H1 (cell line): Measurements from ENCODE around the gene RSKR. TPM values are rescaled to one million over a fixed set of nuclear protein-coding genes. Genes with fewer than 3 reads are reported as not detected.

ENCODE experiments used
- CTCF ChIA-PET: fragments of 300-600 bp; sonication (Branson Sonifier 250); formaldehyde crosslinking; loops from one replicate; lab custom pipeline; 2021; ENCODE audit not compliant: partially characterized antibody; lab: Charles Lee
- POLR2A ChIA-PET: fragments of 300-600 bp; sonication (Branson Sonifier 250); formaldehyde crosslinking; loops from one replicate; lab custom pipeline; 2021; ENCODE audit warnings: inconsistent platforms; ENCODE audit not compliant: partially characterized antibody; lab: Charles Lee
- DNase-seq, 2 experiments: peaks; one replicate each; pipeline versions ENCODE4 v3.0.0 to v3.0.0-alpha.2; 2010 to 2022; ENCODE audit warnings: low spot score in 2 of 2, low read depth in 1 of 2, mixed read lengths in 1 of 2
- FAIRE-seq: peaks from 2 replicates; lab custom pipeline; 2011; peaks lifted over from hg19 to GRCh38; lab: Jason Lieb, UNC
- H2AFZ ChIP-seq: 2 replicates; pipeline ENCODE4 v1.8.1; 2012; ENCODE audit warnings: low read length, inconsistent platforms
- H2AK5ac ChIP-seq: 2 replicates; pipeline ENCODE4 v1.6.1; 2013; ENCODE audit warnings: low read depth, low read length
- H2BK120ac ChIP-seq: replicated peaks from 2 replicates; pipeline ENCODE3; 2013; ENCODE audit warnings: low read depth, low read length, inconsistent platforms
- H2BK12ac ChIP-seq: 2 replicates; pipeline ENCODE4 v1.6.1; 2013; ENCODE audit warnings: low read depth, low read length
- H2BK15ac ChIP-seq: 2 replicates; pipeline ENCODE4 v1.6.1; 2013; ENCODE audit warnings: low read length
- H2BK20ac ChIP-seq: 2 replicates; pipeline ENCODE4 v1.6.1; 2013; ENCODE audit warnings: low read length
- H2BK5ac ChIP-seq: 2 replicates; pipeline ENCODE4 v1.6.1; 2013; ENCODE audit warnings: low read depth, low read length
- H3K14ac ChIP-seq: 2 replicates; pipeline ENCODE4 v1.6.1; 2013; ENCODE audit warnings: inconsistent platforms; ENCODE audit not compliant: insufficient read length
- H3K18ac ChIP-seq: 2 replicates; pipeline ENCODE4 v1.6.1; 2013; ENCODE audit warnings: low read length; ENCODE audit errors: extremely low read depth
- H3K23ac ChIP-seq: 2 replicates; pipeline ENCODE4 v1.6.1; 2013; ENCODE audit warnings: inconsistent platforms; ENCODE audit not compliant: insufficient read length
- H3K23me2 ChIP-seq: 2 replicates; pipeline ENCODE4 v1.6.1; 2013; ENCODE audit warnings: low read depth, low read length
- H3K27ac ChIP-seq: 2 replicates; pipeline ENCODE4 v1.6.1; 2011; ENCODE audit warnings: low read depth, low read length, inconsistent platforms
- H3K27me3 ChIP-seq, 4 experiments: replicated peaks in 1 of 4; 1 replicate in 1 of 4; 2 replicates in 3 of 4; pipeline versions ENCODE4 v1.6.1 to v1.8.1; 2011 to 2013; ENCODE audit warnings: low read length in 3 of 4, mild to moderate bottlenecking in 3 of 4, inconsistent platforms in 2 of 4, mixed read lengths in 2 of 4, moderate library complexity in 1 of 4; ENCODE audit not compliant: control insufficient read depth in 3 of 4, insufficient read depth in 3 of 4; ENCODE audit errors: extremely low read depth in 1 of 4
- H3K36me3 ChIP-seq, 4 experiments: 2 replicates each; pipeline versions ENCODE4 v1.6.1 to v1.8.1; 2011 to 2013; ENCODE audit warnings: mild to moderate bottlenecking in 4 of 4, low read length in 3 of 4, moderate library complexity in 2 of 4, control low read depth in 1 of 4, inconsistent platforms in 1 of 4; ENCODE audit not compliant: insufficient read depth in 4 of 4, control insufficient read depth in 2 of 4
- H3K4ac ChIP-seq: replicated peaks from 2 replicates; pipeline ENCODE3; 2013; ENCODE audit warnings: low read length, low read depth, mixed read lengths, inconsistent platforms; ENCODE audit not compliant: insufficient read length
- H3K4me1 ChIP-seq, 4 experiments: replicated peaks in 1 of 4; 1 replicate in 1 of 4; 2 replicates in 3 of 4; pipeline versions ENCODE4 v1.6.1 to v1.8.1; 2011 to 2013; ENCODE audit warnings: low read length in 3 of 4, inconsistent platforms in 2 of 4, mixed read lengths in 1 of 4; ENCODE audit not compliant: insufficient read depth in 4 of 4, control insufficient read depth in 3 of 4
- H3K4me2 ChIP-seq, 2 experiments: 2 replicates each; pipeline versions ENCODE4 v1.6.1 to v1.8.1; 2011 to 2013; ENCODE audit warnings: low read depth in 2 of 2, low read length in 2 of 2, control low read depth in 1 of 2, inconsistent platforms in 1 of 2, mild to moderate bottlenecking in 1 of 2; ENCODE audit not compliant: insufficient read depth in 1 of 2
- H3K4me3 ChIP-seq, 4 experiments: fragments of 200-600, 300-600 bp in 1 of 4; sonication (generic), shearing (Covaris generic), sonication (Bioruptor Twin) in 1 of 4; 2 replicates each; pipeline versions ENCODE4 v1.5.1 to v1.8.1; 2011 to 2016; ENCODE audit warnings: low read length in 4 of 4, low read depth in 3 of 4, control low read depth in 2 of 4, inconsistent platforms in 2 of 4, mild to moderate bottlenecking in 2 of 4, mixed read lengths in 1 of 4, moderate library complexity in 1 of 4; ENCODE audit not compliant: insufficient read depth in 2 of 4; ENCODE audit errors: extremely low read depth in 1 of 4
- H3K56ac ChIP-seq: replicated peaks from 2 replicates; pipeline ENCODE3; 2013; ENCODE audit warnings: low read depth, mild to moderate bottlenecking, mixed read lengths, low read length, inconsistent platforms; ENCODE audit not compliant: insufficient read length
- H3K79me1 ChIP-seq: 2 replicates; pipeline ENCODE4 v1.6.1; 2013; ENCODE audit warnings: low read depth, low read length, control low read depth
- H3K79me2 ChIP-seq, 2 experiments: 2 replicates each; pipeline versions ENCODE4 v1.6.1 to v1.8.1; 2012 to 2013; ENCODE audit warnings: low read length in 2 of 2, mild to moderate bottlenecking in 2 of 2, inconsistent platforms in 1 of 2; ENCODE audit not compliant: insufficient read depth in 2 of 2, control insufficient read depth in 1 of 2
- H3K9ac ChIP-seq, 4 experiments: replicated peaks in 1 of 4; 1 replicate in 1 of 4; 2 replicates in 3 of 4; pipeline versions ENCODE4 v1.6.1 to v1.8.1; 2011 to 2013; ENCODE audit warnings: low read depth in 3 of 4, low read length in 3 of 4, control low read depth in 2 of 4, mild to moderate bottlenecking in 2 of 4, moderate library complexity in 2 of 4, inconsistent platforms in 1 of 4; ENCODE audit errors: extremely low read depth in 1 of 4
- H3K9me3 ChIP-seq, 2 experiments: 2 replicates each; pipeline versions ENCODE4 v1.6.1 to v1.8.1; 2012 to 2013; ENCODE audit warnings: mild to moderate bottlenecking in 2 of 2, moderate library complexity in 2 of 2, control low read depth in 1 of 2, inconsistent platforms in 1 of 2, low read depth in 1 of 2, low read length in 1 of 2, mixed read lengths in 1 of 2; ENCODE audit not compliant: insufficient read depth in 2 of 2
- H4K20me1 ChIP-seq, 2 experiments: replicated peaks in 1 of 2; 2 replicates each; pipeline versions ENCODE3 to v1.8.1; 2011 to 2013; ENCODE audit warnings: inconsistent platforms in 2 of 2, low read length in 2 of 2, mild to moderate bottlenecking in 1 of 2; ENCODE audit not compliant: insufficient read depth in 2 of 2, control insufficient read depth in 1 of 2
- H4K5ac ChIP-seq: 2 replicates; pipeline ENCODE4 v1.6.1; 2013; ENCODE audit warnings: low read length, low read depth, mixed read lengths, inconsistent platforms; ENCODE audit not compliant: insufficient read length
- H4K8ac ChIP-seq: 2 replicates; pipeline ENCODE4 v1.8.0; 2013; ENCODE audit warnings: mild to moderate bottlenecking, moderate library complexity, low read length, inconsistent platforms; ENCODE audit not compliant: insufficient read depth; ENCODE audit errors: extremely low read depth
- H4K91ac ChIP-seq: replicated peaks from 2 replicates; pipeline ENCODE3; 2013; ENCODE audit warnings: low read length, mixed read lengths, inconsistent platforms; ENCODE audit not compliant: insufficient read length
- ATF2 ChIP-seq: IDR thresholded peaks from 2 replicates; pipeline ENCODE4 v1.6.1; 2012; ENCODE audit warnings: low read length, inconsistent platforms
- CEBPB ChIP-seq: IDR thresholded peaks from 2 replicates; pipeline ENCODE4 v1.6.1; 2012; ENCODE audit warnings: low read depth, low read length
- CREB1 ChIP-seq: IDR thresholded peaks from 2 replicates; pipeline ENCODE4 v1.6.1; 2012; ENCODE audit warnings: inconsistent platforms
- GABPA ChIP-seq: IDR thresholded peaks from 2 replicates; pipeline ENCODE4 v1.6.1; 2011; ENCODE audit warnings: mild to moderate bottlenecking, low read length, moderate library complexity, borderline replicate concordance; ENCODE audit not compliant: insufficient read depth
- JUND ChIP-seq: IDR thresholded peaks from 2 replicates; pipeline ENCODE4 v1.6.1; 2011; ENCODE audit warnings: mild to moderate bottlenecking, improper control_type of control experiment, low read length
- NRF1 ChIP-seq: IDR thresholded peaks from 2 replicates; pipeline ENCODE4 v1.6.1; 2011; ENCODE audit warnings: mild to moderate bottlenecking, low read depth, low read length, improper control_type of control experiment
- POU5F1 ChIP-seq: IDR thresholded peaks from 2 replicates; pipeline ENCODE4 v1.6.1; 2011; ENCODE audit warnings: low read depth, mild to moderate bottlenecking, low read length, moderate library complexity
- RNF2 ChIP-seq: fragments of 200-900, 300-1000 bp; sonication (generic); IDR thresholded peaks from 2 replicates; pipeline ENCODE4 v1.7.1; 2016; ENCODE audit warnings: borderline replicate concordance, low read depth, mild to moderate bottlenecking, antibody characterized with exemption, low read length; ENCODE audit not compliant: poor library complexity, severe bottlenecking; ENCODE audit errors: missing control alignments
- SAP30 ChIP-seq: fragments of 300-600 bp; sonication (generic); IDR thresholded peaks from 2 replicates; pipeline ENCODE4 v1.7.1; 2012; ENCODE audit warnings: low read length, moderate library complexity, mild to moderate bottlenecking, inconsistent platforms; ENCODE audit not compliant: insufficient read depth, insufficient replicate concordance
- SUZ12 ChIP-seq: fragments of 200-600 bp; sonication (generic); IDR thresholded peaks from 2 replicates; pipeline ENCODE4 v1.6.1; 2012; ENCODE audit warnings: mild to moderate bottlenecking, inconsistent platforms, low read length, moderate library complexity, mixed read lengths
- WGBS, 2 experiments: shearing (Covaris generic) in 1 of 2; methylation state at CpG; one replicate each; pipeline versions ENCODE4 v1.1.6 to v1.1.7; 2013 to 2015; ENCODE audit warnings: low lambda C conversion rate in 2 of 2, mixed read lengths in 2 of 2, inconsistent platforms in 1 of 2, low coverage in 1 of 2, missing lambda C conversion rate in 1 of 2; ENCODE audit not compliant: insufficient replicate concordance in 2 of 2, insufficient coverage in 1 of 2, insufficient read length in 1 of 2; ENCODE audit errors: extremely low coverage in 1 of 2, missing lambda C conversion rate in 1 of 2; 5-methylcytosine and 5-hydroxymethylcytosine counted together
- polyA plus RNA-seq, 7 experiments: library from polyadenylated mRNA; depleted of rRNA in 3 of 7; stranded (reverse) in 5 of 7; unstranded in 2 of 7; fragments of >200 nt in 5 of 7; fragments of 200-250 nt in 2 of 7; gene quantifications; 1 replicate in 5 of 7; 2 replicates in 1 of 7; 4 replicates in 1 of 7; pipeline versions ENCODE4 v1.2.1 to v1.2.3, GENCODE V29; 2011 to 2013; ENCODE audit warnings: missing spikeins in 2 of 7, mixed read lengths in 2 of 7
- total RNA-seq: library from RNA; stranded (reverse); fragmentation: NEBNext Ultra II Directional; extraction: Animal tissue kit (Norgen Biotek cat#: 25700); gene quantifications from 2 replicates; pipeline ENCODE4 v1.2.1, GENCODE V29; 2021
- TF ChIP-seq, protein P1 (sequence below): IDR thresholded peaks from 2 replicates; pipeline ENCODE4 v1.6.1; 2012; ENCODE audit warnings: inconsistent platforms

Gene RSKR
- total and polyA plus RNA-seq, 2 of the 8 experiments (the other 6 are each of a cell fraction or from before 2014, with no cell fraction given): 24.1 to 28.5 TPM

- DNase-seq: no peak
- no peak for FAIRE-seq
- no peak overlapping the region for H4K8ac ChIP-seq
- ChIA-PET CTCF (interaction anchor here (1.0 to 3.6 kb wide), 5 partner anchors 10 to 33 kb away, joined by 3 to 21 read pairs (median 4); partner anchors contain the start of genes BLTP2 and RSKR), POLR2A (interaction anchor here (0.6 to 14.8 kb wide), 7 partner anchors 10 to 80 kb away, joined by 3 to 163 read pairs (median 5); partner anchors contain the start of gene PIGS)
- no peak overlapping the region for H3K4me3 ChIP-seq
- peaks cover 2% of the 10 kb centered on the region; the same call in 1 of the 2 replicates for H3K23me2 ChIP-seq
- no peak overlapping the region for H2AK5ac ChIP-seq
- H3K9me3 ChIP-seq: no peaks in the 10 kb centered on the region
- H3K14ac ChIP-seq: no peak overlapping the region
- H2BK5ac ChIP-seq: no peak overlapping the region
- no peak overlapping the region for H3K27ac ChIP-seq
- H3K4ac ChIP-seq: no peak overlapping the region
- H4K91ac ChIP-seq: no peak overlapping the region
- WGBS, 2 experiments: 90% methylated on average over 3 of the region's 3 CpGs; no CpG with 5 or more reads in 1 of the 2 experiments
- peaks cover 2 to 6% of the 10 kb centered on the region in 2 experiments for H4K20me1 ChIP-seq
- no peak overlapping the region for H2AFZ ChIP-seq
- H3K4me2 ChIP-seq: no peak overlapping the region
- H3K36me3 ChIP-seq: peaks cover 52 to 84% (median 68%) of the 10 kb centered on the region in 4 experiments
- H2BK15ac ChIP-seq: no peak overlapping the region
- 0 out of 2 replicates have a peak, but pooled peaks cover 2% of the 10 kb centered on the region for H3K79me1 ChIP-seq
- no peaks in the 10 kb centered on the region for H3K27me3 ChIP-seq
- no peak overlapping the region for H3K56ac ChIP-seq
- H2BK120ac ChIP-seq: no peak overlapping the region
- no peak overlapping the region for H3K23ac ChIP-seq
- H2BK20ac ChIP-seq: no peak overlapping the region
- H3K18ac ChIP-seq: no peak overlapping the region
- H3K79me2 ChIP-seq: no peaks in the 10 kb centered on the region
- H4K5ac ChIP-seq: no peak overlapping the region
- H3K4me1 ChIP-seq: no peaks in the 10 kb centered on the region
- H2BK12ac ChIP-seq: no peak overlapping the region
- no peak overlapping the region for H3K9ac ChIP-seq
- TF ChIP-seq ATF2: no peak
- no peak for TF ChIP-seq SUZ12
- TF ChIP-seq JUND: no peak
- no peak for TF ChIP-seq NRF1
- TF ChIP-seq, protein P1, sequence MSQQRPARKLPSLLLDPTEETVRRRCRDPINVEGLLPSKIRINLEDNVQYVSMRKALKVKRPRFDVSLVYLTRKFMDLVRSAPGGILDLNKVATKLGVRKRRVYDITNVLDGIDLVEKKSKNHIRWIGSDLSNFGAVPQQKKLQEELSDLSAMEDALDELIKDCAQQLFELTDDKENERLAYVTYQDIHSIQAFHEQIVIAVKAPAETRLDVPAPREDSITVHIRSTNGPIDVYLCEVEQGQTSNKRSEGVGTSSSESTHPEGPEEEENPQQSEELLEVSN: no peak
- no peak for TF ChIP-seq RNF2
- TF ChIP-seq CREB1: no peak
- TF ChIP-seq POU5F1: no peak
- no peak for TF ChIP-seq SAP30
- TF ChIP-seq GABPA: no peak
- TF ChIP-seq CEBPB: no peak
Observed at GRCh38 chr17:28622186-28622585, 8.2 kb upstream of the RSKR start.
